ENCODE data around the gene LLPH.

- TF ChIP-seq EZH2 (IDR thresholded peaks at IDR 0.05) (no peak), POLR2A (IDR thresholded peaks at IDR 0.05; ENCODE audit: borderline replicate concordance, extremely low read depth, insufficient read depth, insufficient read length) (no peak), CTCF (IDR thresholded peaks at IDR 0.05 in 2 of 3, conservative IDR thresholded peaks at IDR 0.05 in 1 of 3; ENCODE audit: borderline replicate concordance in 1 of 3, insufficient read depth in 1 of 3, low read depth in 2 of 3, low read length in 2 of 3) (no peak), JUND (IDR thresholded peaks at IDR 0.05) (no peak), ZNF274 (IDR thresholded peaks at IDR 0.05; ENCODE audit: low read depth, low read length) (no peak), POLR2AphosphoS5 (IDR thresholded peaks at IDR 0.05; ENCODE audit: low read depth, low read length) (no peak), ZFX (IDR thresholded peaks at IDR 0.05) (no peak), SIN3A (IDR thresholded peaks at IDR 0.05; ENCODE audit: low read depth) (no peak), CEBPB (IDR thresholded peaks at IDR 0.05; ENCODE audit: low read depth) (no peak), EGR1 (IDR thresholded peaks at IDR 0.05; ENCODE audit: low read depth) (no peak), RAD21 (IDR thresholded peaks at IDR 0.05; ENCODE audit: low read depth) (no peak), SRF (IDR thresholded peaks at IDR 0.05; ENCODE audit: low read depth) (no peak)
Measured at GRCh38 chr12:66165141-66165540, 34.6 kb upstream of the LLPH start.

Measured in HCT116 (cell line).